Activated B cell treated with CpG ODN at 0.5 μM for 24 hours (primary cell): ENCODE data around the gene C9. TPM values are rescaled to one million over a fixed set of nuclear protein-coding genes. Genes with fewer than 3 reads are reported as not detected.

ENCODE experiments used
- ATAC-seq: fragments of 200-7000 bp; cut with Tn5 transposase; one replicate; pipeline ENCODE4 v1.10.0; 2021; ENCODE audit warnings: low read depth, mild to moderate bottlenecking, moderate library complexity
- CTCF ChIA-PET: fragments of 350-600 bp; sonication (Branson Sonifier 250); formaldehyde crosslinking; loops from one replicate; lab custom pipeline; 2021; ENCODE audit warnings: antibody characterized with exemption; lab: Charles Lee
- POLR2A ChIA-PET: fragments of 350-600 bp; sonication (Branson Sonifier 250); formaldehyde crosslinking; loops from one replicate; lab custom pipeline; 2021; ENCODE audit warnings: antibody characterized with exemption; lab: Charles Lee
- DNase-seq: peaks from one replicate; pipeline ENCODE4 v3.0.0; 2022
- H3K27ac Mint-ChIP-seq: one replicate; pipeline ENCODE4 v1.8.0; 2020; ENCODE audit warnings: mixed read lengths
- H3K27me3 Mint-ChIP-seq: one replicate; pipeline ENCODE4 v1.8.0; 2021; ENCODE audit warnings: mixed read lengths
- H3K36me3 Mint-ChIP-seq: one replicate; pipeline ENCODE4 v1.8.0; 2021; ENCODE audit warnings: low read depth, mixed read lengths
- H3K4me1 Mint-ChIP-seq: one replicate; pipeline ENCODE4 v1.8.0; 2021; ENCODE audit warnings: mixed read lengths
- H3K4me3 Mint-ChIP-seq: one replicate; pipeline ENCODE4 v1.8.0; 2020; ENCODE audit warnings: mild to moderate bottlenecking, mixed read lengths
- H3K9me3 Mint-ChIP-seq: one replicate; pipeline ENCODE4 v1.8.0; 2020; ENCODE audit warnings: mixed read lengths
- CTCF ChIP-seq: fragments of 200-600 bp; IDR thresholded peaks from one replicate; pipeline ENCODE4 v1.8.0; 2022; ENCODE audit warnings: antibody characterized with exemption, mild to moderate bottlenecking
- intact Hi-C: fragments of 100-400 bp; cut with micrococcal nuclease; formaldehyde crosslinking; loops from one replicate; pipeline ENCODE4 v1.15.1; 2024
- total RNA-seq: library from RNA; stranded (reverse); gene quantifications from 2 replicates; pipeline ENCODE4 v1.2.3, GENCODE V29; 2022

Gene C9
- total RNA-seq, 1 donor from 2014 or later, result not detected

- no peak for DNase-seq
- Mint-ChIP-seq H3K4me3 (no peak overlapping the region), H3K4me1 (peaks cover 8% of the 10 kb centered on the region), H3K27ac (no peak overlapping the region), H3K36me3 (no peaks in the 10 kb centered on the region), H3K9me3 (no peaks in the 10 kb centered on the region), H3K27me3 (no peaks in the 10 kb centered on the region)
- no peak for TF ChIP-seq CTCF
- ChIA-PET POLR2A (no interaction called here), CTCF (interaction anchor here (1.0 kb wide), 1 partner anchor 26 kb away, joined by 7 read pairs; the partner anchor contains the start of gene DAB2)
- intact Hi-C loops, result no loop called here
- no peak for ATAC-seq
Measured at GRCh38 chr5:39399135-39400036, 35.1 kb upstream of the C9 start.

GRCh38 chr5:39396843-39397242 is 32.5 kb upstream of the C9 start:
- H3K27me3 Mint-ChIP-seq, result no peaks in the 10 kb centered on the region
- H3K27ac Mint-ChIP-seq, result no peak overlapping the region
- no peaks in the 10 kb centered on the region for H3K36me3 Mint-ChIP-seq
- ATAC-seq (no peak), DNase-seq (no peak)
- intact Hi-C loops, result no loop called here
- no peak overlapping the region for H3K4me3 Mint-ChIP-seq
- H3K9me3 Mint-ChIP-seq, result no peaks in the 10 kb centered on the region
- ChIA-PET POLR2A (no interaction called here), CTCF (no interaction called here)
- TF ChIP-seq CTCF, result no peak
- peaks cover 8% of the 10 kb centered on the region for H3K4me1 Mint-ChIP-seq

DNA sequence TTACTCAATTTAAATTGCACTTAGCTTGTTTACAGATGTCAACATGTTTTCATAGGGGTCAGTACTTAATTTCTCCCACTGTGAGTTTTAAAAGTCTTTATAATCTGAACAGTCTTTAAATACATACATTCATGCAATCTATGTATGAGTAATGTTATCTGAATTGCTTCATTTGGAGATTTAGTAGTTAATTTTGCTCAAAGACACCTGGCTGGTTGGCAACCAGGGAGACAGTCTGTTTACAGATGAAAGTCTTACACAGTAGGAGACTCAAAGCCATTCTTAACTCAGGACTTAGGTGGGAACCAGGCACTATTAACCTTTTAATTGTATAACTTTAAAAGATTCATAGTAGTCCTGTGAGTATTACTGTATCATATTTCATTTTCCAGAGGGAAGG is 31.2 kb upstream of the C9 start:
- no peak overlapping the region for H3K4me3 Mint-ChIP-seq
- DNase-seq, result no peak
- intact Hi-C loops, result no loop called here
- no peaks in the 10 kb centered on the region for H3K27me3 Mint-ChIP-seq
- H3K9me3 Mint-ChIP-seq, result no peaks in the 10 kb centered on the region
- H3K36me3 Mint-ChIP-seq, result no peaks in the 10 kb centered on the region
- H3K4me1 Mint-ChIP-seq, result peaks cover 8% of the 10 kb centered on the region
- no peak for ATAC-seq
- H3K27ac Mint-ChIP-seq, result no peak overlapping the region
- POLR2A ChIA-PET, result no interaction called here
- CTCF ChIA-PET, result no interaction called here
- TF ChIP-seq CTCF, result no peak

DNA sequence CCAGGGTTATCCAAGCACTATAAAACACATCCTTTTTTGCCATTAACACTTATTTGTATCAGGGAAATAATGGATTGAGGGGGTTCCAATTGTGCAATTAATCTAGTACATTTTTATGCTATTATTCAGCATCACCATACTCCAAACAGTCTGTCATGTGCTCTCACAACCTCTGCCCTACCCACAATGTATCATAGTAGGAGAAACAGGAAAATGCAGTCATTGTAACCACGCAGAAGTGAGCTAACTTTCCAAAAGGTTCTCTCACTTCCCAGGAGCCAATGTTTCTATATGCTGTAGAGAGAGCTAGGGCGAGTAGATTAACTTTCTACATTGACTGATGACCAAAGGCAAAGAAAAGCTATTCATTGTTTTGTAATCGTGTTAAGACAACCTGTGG is 30.7 kb upstream of the C9 start:
- Mint-ChIP-seq H3K36me3 (no peaks in the 10 kb centered on the region), H3K27me3 (no peaks in the 10 kb centered on the region), H3K4me1 (peaks cover 8% of the 10 kb centered on the region), H3K9me3 (no peaks in the 10 kb centered on the region), H3K4me3 (no peak overlapping the region), H3K27ac (no peak overlapping the region)
- no peak for ATAC-seq
- POLR2A ChIA-PET, result no interaction called here
- no peak for DNase-seq
- no peak for TF ChIP-seq CTCF
- CTCF ChIA-PET, result no interaction called here
- intact Hi-C loops, result no loop called here

DNA sequence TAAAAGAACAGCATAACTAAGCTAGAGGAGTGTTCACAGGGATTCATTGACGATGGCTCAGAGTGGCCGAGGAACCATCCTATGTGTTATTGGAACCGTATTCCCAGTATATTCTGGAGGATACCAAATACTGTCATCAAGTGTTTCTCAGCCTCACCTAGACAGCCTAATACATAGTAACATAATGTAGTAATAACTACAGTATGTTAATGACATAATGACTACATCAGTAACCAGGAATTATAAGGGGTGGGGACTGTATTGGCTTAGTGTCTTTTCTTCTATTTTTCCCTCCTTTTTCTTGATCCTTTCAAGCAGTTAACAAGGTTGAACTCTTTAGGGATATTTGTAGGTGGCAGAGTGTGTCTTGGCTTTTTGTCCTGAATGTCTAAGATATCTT is 26.6 kb upstream of the C9 start:
- H3K27me3 Mint-ChIP-seq, result no peaks in the 10 kb centered on the region
- H3K4me3 Mint-ChIP-seq, result no peak overlapping the region

More for the DNA sequence above, 26.6 kb upstream of the C9 start:
- TF ChIP-seq CTCF, result no peak
- Mint-ChIP-seq H3K9me3 (no peaks in the 10 kb centered on the region), H3K27ac (no peak overlapping the region), H3K4me1 (no peaks in the 10 kb centered on the region), H3K36me3 (no peaks in the 10 kb centered on the region)
- ATAC-seq, result no peak
- intact Hi-C loops, result no loop called here
- CTCF ChIA-PET, result no interaction called here
- no peak for DNase-seq
- POLR2A ChIA-PET, result no interaction called here
